Activated CD4-positive, alpha-beta T cell treated with anti-CD3 and anti-CD28 coated beads for 48 hours (primary cell): ENCODE measurements around the gene PERM1.
A peak's percentile ranks its signal among the peaks of the same experiment; 100 is the strongest.
"Not testable (repeated sequence)": the region's sequence is repeated elsewhere in the genome, so short reads cannot be mapped to it uniquely, and the experiment has no call there.

ENCODE experiments used
- DNase-seq: peaks from one replicate; pipeline ENCODE4 v3.0.0-alpha.2; 2020

Gene PERM1

DNA sequence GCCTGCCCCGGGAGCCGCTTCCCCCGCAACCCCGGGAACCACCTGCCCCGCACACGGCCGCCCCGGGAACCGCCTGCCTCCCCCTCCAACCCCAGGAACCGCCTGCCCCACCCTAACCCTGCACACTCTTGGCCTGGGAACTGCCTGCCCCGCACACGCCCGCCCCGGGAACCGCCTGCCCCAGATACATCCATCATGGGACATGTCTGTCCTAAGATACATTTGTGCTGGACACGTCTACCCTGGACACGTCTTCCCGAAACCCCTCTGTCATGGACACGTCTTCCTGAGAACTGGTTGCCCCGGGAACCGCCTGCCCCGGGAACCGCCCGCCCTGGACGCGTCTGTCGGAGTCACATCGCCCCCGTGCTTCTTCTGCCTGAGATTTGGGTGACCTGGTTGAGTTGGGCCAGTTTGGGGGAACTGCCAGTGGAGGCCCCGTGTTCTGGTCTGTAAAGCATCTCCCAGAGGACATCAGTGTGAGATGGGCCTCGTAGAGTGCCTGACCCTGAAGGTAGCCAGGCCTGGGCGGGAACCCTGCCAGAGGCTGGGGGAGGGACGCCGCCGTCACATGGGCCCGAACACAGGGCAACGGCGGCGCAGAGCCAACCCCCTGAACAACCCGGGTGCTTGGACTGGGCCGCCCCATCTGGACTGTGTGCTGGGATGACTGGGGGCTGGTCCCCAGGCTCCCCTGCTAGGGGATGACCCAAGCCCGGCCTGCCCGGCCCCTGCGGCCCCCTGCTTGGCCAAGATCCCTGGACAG, 3.6 kb downstream of the PERM1 start:
- no peak for DNase-seq

DNA sequence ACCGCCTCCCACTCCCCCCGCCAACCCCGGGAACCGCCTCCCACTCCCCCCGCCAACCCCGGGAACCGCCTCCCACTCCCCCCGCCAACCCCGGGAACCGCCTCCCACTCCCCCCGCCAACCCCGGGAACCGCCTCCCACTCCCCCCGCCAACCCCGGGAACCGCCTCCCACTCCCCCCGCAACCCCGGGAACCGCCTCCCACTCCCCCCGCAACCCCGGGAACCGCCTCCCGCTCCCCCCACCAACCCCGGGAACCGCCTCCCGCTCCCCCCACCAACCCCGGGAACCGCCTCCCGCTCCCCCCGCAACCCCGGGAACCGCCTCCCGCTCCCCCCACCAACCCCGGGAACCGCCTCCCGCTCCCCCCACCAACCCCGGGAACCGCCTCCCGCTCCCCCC, 5.1 kb downstream of the PERM1 start:
- not testable (repeated sequence) for DNase-seq

DNA sequence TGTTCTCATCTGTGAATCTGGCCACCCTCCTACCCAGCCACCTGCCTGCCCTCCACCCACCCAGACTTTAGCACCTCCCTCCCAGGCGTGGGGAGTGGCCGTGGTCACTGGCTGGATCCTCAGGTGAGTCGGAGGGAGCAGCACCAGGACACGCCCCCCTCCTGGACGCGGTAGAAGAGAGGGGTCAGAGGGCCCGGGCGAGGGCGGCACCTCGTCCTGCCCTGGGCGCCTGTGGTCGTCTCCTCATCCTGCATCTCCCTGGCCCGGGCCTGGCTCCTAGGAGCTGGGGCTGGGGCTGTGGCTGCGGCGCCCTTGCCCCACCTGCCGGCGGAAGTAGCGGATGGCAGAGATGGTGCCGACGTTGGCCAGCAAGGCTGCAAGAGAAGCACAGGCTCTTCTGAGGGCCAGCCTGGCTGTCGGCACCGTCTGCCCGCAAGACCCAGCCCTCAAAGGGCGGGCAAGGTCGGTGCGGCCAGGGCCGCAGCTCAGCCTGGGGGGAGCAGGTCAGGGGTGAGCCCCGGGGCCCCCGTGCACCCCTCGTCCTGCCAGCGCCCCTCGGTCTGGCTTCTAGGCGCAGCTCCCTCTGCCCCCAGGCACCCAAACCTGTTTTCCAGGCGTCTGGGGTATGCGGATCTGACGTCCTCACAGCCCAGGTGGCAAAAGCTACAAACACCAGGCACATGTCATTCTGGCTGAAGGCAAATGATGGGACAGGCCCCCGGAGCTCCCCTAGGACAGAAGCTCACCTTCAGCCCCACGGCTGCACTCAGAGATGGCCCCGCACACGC, 5.8 kb downstream of the PERM1 start:
- DNase-seq = peak; percentile 77

GRCh38 chr1:975365-975764, 6.5 kb downstream of the PERM1 start:
- DNase-seq = no peak

DNA sequence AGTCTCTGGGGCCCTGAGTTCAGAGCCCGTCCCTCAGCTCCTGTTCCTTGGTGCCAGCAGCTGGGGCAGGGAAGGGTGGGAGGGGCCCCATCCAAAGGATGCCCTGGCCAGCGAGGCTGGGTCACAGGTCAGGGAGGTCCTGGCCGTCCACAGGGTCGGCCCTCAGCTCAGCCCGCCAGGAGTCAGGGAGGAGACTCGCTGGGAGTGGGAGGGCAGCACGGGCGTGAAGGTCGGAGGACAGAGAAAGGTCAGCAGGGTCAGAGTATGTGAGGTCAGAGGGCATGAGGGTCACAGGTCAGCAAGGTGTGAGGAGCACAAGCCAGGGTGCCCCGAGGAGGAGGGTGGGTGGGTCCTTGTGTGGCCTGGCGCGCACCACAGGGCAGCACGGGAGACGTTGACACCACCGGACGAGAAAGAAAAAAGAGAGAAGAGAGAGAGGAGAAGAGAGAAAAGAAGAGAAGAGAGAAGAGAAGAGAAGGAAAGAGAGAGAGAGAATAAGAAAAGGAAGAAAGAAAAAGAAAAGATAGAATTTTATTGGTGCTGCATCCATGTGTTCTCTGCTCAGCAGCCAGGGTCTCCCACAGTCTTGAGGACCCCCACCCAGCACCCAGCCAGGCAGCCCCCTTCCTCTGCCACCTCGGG, 7.1 kb downstream of the PERM1 start:
- DNase-seq = no peak

DNA sequence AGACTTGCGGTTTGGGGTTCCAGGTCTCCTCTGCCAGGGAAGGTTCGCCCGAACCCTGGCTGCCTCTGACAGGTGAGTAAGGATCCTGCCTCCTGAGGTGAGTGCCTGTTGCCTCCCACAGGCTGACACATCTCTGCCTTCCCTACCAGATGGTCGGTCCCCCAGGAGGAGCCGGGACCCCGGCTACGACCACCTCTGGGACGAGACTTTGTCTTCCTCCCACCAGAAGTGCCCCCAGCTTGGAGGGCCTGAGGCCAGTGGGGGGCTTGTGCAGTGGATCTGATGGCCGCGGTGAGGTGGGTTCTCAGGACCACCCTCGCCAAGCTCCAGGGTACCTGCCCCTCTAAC, 7.6 kb downstream of the PERM1 start:
- no peak for DNase-seq

DNA sequence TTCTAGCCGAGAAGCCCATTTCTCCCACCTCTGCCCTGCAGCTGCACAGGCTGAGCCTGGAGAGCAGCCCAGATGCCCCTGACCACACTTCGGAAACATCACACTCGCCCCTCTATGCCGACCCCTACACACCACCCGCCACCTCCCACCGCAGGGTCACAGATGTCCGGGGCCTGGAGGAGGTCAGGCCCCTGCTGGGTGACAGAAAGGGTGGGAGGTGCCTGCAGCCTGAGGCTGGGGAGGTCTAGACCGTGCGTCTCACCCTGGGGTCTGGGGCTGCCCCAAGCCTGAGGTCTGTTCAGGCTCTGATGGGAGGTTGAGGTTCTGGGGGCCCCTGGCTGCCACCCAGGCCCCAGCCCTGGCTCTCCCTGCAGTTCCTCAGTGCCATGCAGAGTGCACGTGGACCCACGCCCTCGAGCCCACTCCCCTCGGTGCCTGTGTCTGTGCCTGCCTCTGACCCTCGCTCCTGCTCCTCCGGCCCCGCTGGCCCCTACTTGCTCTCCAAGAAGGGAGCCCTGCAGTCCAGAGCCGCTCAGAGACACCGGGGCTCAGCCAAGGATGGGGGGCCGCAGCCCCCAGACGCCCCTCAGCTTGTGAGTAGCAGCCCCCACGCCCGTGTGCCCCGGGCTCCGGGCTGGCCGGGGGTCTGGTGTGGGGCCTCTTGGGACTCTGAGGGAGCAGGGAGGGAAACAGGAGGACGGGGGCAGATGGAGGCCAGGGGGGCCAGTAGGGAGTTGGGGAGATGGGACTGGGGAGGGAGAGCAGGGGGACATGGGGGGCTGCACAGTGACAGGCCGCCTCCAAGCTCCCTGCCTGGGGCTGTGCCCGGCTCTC, 8.2 kb downstream of the PERM1 start:
- no peak for DNase-seq

GRCh38 chr1:972726-973458, 9.0 kb downstream of the PERM1 start:
- no peak for DNase-seq

GRCh38 chr1:971751-972506, 10.0 kb downstream of the PERM1 start:
- no peak for DNase-seq

- DNase-seq = no peak
Measured at GRCh38 chr1:970973-971730, 10.7 kb downstream of the PERM1 start.

GRCh38 chr1:970242-970972, 11.5 kb downstream of the PERM1 start:
- DNase-seq = no peak

DNA sequence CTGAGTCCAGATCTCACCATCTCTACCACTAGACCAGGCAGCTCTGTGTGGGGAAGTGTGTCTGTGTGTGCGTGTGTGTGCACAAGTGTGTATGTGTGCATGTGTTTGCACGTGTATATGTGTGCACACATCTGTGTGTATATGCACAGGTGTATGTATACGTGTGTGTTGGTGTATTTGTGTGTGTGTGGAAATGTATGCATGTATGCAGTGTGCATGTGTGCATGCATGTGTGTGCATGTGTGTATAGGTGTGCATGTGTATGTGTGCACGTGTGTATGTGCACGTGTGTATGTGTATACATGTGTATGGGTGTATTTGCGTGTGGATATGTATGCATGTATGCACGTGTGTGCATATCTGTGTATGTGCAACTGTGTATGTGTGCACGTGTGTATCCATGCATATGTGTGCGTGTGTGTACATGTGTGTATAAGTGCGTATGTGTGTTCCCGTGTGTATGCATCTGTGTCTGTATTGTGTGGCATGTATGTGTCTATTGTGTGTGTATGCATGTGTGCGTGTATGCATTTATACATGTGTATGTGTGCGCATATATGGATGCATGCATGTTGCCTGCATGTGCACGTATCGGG, 12.5 kb downstream of the PERM1 start:
- no peak for DNase-seq

DNA sequence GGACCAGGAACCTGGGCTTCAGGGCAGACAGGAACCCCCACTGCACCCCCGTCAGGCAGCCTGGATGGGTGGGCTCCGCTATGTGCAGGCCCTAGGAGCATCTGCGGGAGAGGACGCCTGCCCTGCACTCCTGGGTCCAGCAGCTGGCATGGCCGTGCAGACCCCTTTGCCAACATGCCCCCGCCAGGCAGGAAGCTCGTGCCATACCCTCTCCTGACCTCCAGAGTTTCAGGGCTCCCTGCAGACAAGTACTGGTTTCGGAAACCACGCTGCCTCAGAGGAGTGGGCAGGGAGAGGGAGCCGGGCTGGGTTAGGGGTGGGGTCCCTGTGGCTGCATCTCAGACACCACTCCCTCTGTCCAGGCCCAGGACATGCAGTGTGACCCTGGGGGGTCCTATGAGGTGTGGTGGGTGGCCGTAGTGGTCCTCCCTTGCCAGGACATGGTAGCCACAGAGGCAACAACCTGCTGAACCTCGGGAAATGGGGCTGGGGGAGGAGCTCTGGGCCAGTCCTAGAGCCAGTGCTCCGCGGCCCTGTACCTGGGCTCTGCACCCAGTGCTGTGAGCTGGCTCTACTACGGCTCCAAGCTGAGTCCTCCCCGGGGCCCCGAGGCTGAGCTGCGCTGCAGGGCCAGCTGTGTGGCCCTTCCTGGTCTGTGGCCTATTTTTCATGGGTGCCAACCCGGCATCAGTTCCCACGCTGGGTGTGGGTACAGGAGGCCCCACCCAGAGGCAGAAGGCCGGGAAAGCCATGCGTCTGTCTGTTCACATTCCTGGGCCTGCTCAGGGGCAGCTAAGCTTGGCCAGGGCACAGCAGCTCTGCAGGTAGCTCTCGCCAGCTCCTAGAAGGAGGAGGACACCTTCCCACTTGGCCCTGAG, 14.2 kb downstream of the PERM1 start:
- no peak for DNase-seq

DNA sequence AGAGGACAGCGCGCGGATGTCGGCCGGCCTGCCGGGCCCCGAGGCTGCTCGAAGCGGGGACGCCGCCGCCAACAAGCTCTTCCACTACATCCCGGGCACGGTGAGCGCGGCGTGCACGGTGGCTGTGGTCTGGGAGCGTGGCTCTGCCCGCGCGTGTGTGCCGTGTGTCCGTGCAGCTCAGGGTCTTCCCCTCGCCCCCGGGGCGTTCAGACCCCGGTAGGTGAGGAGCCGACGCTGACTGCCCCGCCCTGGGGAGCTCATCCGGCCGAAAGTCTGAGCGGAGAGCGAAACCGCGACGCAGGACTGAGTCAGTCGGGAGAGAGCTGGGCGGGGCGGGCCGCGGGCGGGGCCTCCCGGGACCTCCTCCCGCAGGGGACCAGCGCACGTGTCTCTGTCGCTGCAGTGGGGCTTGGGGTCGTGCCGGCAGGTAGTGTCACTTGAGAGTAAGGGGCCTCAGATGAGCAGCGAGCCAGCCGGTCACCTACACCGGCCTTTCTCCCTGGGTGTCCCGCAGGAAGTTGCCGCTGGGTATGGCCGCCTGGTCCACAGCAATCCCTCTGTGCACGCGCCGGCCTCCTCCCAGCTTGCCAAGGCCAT, 15.1 kb downstream of the PERM1 start:
- DNase-seq = peak; percentile 89

DNA sequence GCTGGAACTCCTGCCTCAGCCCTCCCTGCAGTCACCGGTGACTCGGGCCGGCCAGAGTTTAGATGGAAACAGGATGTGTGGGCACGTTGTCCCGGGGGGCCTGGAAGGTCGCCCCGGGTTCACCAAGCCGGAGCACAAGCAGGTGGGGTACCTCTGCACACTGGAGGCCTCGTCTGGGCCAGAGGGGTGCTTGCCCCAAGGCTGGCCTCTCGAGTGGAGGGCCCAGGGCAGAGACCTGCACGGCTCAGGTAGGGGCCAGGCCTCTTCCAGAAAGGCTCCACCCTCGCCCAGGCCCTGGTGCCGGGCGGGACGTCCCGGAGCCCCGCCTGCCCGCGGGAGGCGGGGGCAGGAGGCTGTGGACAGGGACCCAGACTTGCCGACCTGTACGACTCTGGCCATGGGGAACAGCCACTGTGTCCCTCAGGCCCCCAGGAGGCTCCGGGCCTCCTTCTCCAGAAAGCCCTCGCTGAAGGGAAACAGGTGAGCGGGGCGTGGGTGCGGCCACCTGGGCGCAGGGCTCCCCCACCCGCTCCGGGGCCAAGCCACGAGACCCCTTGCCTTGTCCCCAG, 15.7 kb downstream of the PERM1 start, which contains the start of gene PLEKHN1:
Gene PLEKHN1, plus strand, starts transcription at position 348 of the 569 bp plus-strand sequence. Its CDS starts 50 bp downstream, at position 398.
- DNase-seq = peak; percentile 48

DNA sequence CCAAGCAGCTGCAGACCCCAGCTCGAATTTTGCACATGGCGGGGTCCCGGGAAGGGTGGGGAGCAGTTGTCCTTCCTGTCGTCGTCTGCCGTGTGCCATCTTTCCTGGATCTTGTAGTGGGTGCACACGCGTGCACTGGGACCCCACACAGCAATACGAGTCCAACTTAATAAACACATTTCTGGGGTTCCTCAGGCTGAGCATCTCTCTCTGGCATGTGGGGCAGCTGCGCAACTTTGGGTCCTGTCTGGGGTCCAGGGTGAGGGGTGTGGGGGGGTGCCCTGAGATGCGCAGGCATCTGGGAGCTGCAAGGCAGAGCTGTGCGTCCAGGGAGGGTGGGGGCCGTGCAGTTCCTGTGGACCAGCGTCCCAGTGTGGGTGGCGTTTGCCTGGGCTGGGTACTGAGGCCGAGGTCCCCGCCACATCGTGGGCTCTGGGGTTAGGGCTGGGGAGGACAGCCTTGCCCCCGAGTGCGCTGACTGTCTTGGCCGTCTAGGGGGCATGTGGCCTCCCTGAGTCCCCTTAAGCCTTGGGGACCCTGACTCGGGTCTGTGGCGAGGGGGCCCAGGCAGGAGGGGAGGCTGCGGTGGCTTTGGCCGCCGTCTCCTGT, 16.3 kb downstream of the PERM1 start:
- DNase-seq = no peak
